HEK293 (cell line): ENCODE measurements around the gene PTCRA.

Source experiments
- CTCF ChIA-PET: fragments of 350-600 bp; formaldehyde crosslinking; extraction: SDS; loops from one replicate; lab custom pipeline; 2021; ENCODE audit warnings: antibody characterized with exemption; lab: Yijun Ruan, JAX
- POLR2A ChIA-PET: fragments of 300-600 bp; formaldehyde crosslinking; extraction: SDS; loops from one replicate; lab custom pipeline; 2020; ENCODE audit warnings: antibody characterized with exemption, inconsistent platforms; lab: Yijun Ruan, JAX
- H3K27ac ChIP-seq: fragments of 200-500 bp; sonication (Bioruptor generic); 2 replicates; pipeline ENCODE4 v1.5.1; 2014; ENCODE audit warnings: low read depth, low read length, control low read depth, inconsistent platforms; ENCODE audit errors: extremely low read depth
- H3K36me3 ChIP-seq, 2 experiments: fragments of 200-500 bp in 1 of 2; sonication (Bioruptor generic) in 1 of 2; 1 replicate in 1 of 2; 2 replicates in 1 of 2; pipeline ENCODE4 v1.5.1; 2014 to 2017; ENCODE audit warnings: inconsistent platforms in 2 of 2, low read length in 2 of 2; ENCODE audit not compliant: control insufficient read depth in 2 of 2, insufficient read depth in 1 of 2
- H3K4me1 ChIP-seq: fragments of 200-500 bp; sonication (Bioruptor generic); 2 replicates; pipeline ENCODE4 v1.5.1; 2014; ENCODE audit warnings: mild to moderate bottlenecking, low read length, inconsistent platforms; ENCODE audit not compliant: control insufficient read depth, insufficient read depth
- H3K4me3 ChIP-seq: 2 replicates; pipeline ENCODE4 v1.5.1; 2011; ENCODE audit warnings: low read depth, mild to moderate bottlenecking, control low read depth, low read length, moderate library complexity
- H3K9me3 ChIP-seq: fragments of 200-500 bp; sonication (Bioruptor generic); 2 replicates; pipeline ENCODE4 v1.5.1; 2014; ENCODE audit warnings: low read depth, low read length, inconsistent platforms; ENCODE audit not compliant: control insufficient read depth, insufficient read depth
- BCL11A ChIP-seq: fragments of 450-650 bp; formaldehyde crosslinking; IDR thresholded peaks from 2 replicates; pipeline ENCODE4 v1.5.1; 2016; ENCODE audit warnings: low read depth, missing biosample characterization, missing genetic modification characterization
- PBX3 ChIP-seq: sonication (generic); formaldehyde crosslinking; IDR thresholded peaks from 2 replicates; pipeline ENCODE4 v1.8.1; 2022; ENCODE audit warnings: mild to moderate bottlenecking, moderate library complexity, missing genetic modification reagents
- PRDM1 ChIP-seq: fragments of 450-650 bp; formaldehyde crosslinking; IDR thresholded peaks from 2 replicates; pipeline ENCODE4; 2016; ENCODE audit warnings: missing biosample characterization, missing genetic modification characterization
- PRDM6 ChIP-seq: fragments of 450-650 bp; formaldehyde crosslinking; IDR thresholded peaks from 2 replicates; pipeline ENCODE4 v1.5.1; 2017; ENCODE audit warnings: missing biosample characterization, missing genetic modification characterization
- TRIM28 ChIP-seq: IDR thresholded peaks from 2 replicates; pipeline ENCODE4 v1.6.1; 2011; ENCODE audit warnings: low read length, control low read depth, borderline replicate concordance
- ZBTB6 ChIP-seq: fragments of 450-650 bp; formaldehyde crosslinking; IDR thresholded peaks from 2 replicates; pipeline ENCODE4 v1.5.1; 2017; ENCODE audit warnings: missing biosample characterization, missing genetic modification characterization
- ZNF112 ChIP-seq: fragments of 450-650 bp; formaldehyde crosslinking; IDR thresholded peaks from 2 replicates; pipeline ENCODE4 v1.5.0; 2017; ENCODE audit warnings: missing biosample characterization, missing genetic modification characterization
- ZNF280C ChIP-seq: fragments of 450-650 bp; formaldehyde crosslinking; IDR thresholded peaks from 2 replicates; pipeline ENCODE4 v1.5.1; 2016; ENCODE audit warnings: missing biosample characterization, missing genetic modification characterization
- ZNF404 ChIP-seq: fragments of 450-650 bp; formaldehyde crosslinking; IDR thresholded peaks from 2 replicates; pipeline ENCODE4 v1.5.1; 2017; ENCODE audit warnings: missing biosample characterization, missing genetic modification characterization
- ZNF521 ChIP-seq: fragments of 450-650 bp; formaldehyde crosslinking; IDR thresholded peaks from 2 replicates; pipeline ENCODE4 v1.5.1; 2017; ENCODE audit warnings: missing biosample characterization, mild to moderate bottlenecking, missing genetic modification characterization
- ZNF692 ChIP-seq: fragments of 450-650 bp; formaldehyde crosslinking; IDR thresholded peaks from 2 replicates; pipeline ENCODE4 v1.5.1; 2016; ENCODE audit warnings: missing biosample characterization, missing genetic modification characterization
- ZNF701 ChIP-seq: fragments of 450-650 bp; formaldehyde crosslinking; IDR thresholded peaks from 2 replicates; pipeline ENCODE4 v1.5.1; 2016; ENCODE audit warnings: missing biosample characterization, missing genetic modification characterization
- ZSCAN23 ChIP-seq: fragments of 450-650 bp; formaldehyde crosslinking; IDR thresholded peaks from 2 replicates; pipeline ENCODE4 v1.5.1; 2016; ENCODE audit warnings: missing biosample characterization, missing genetic modification characterization
- ZSCAN5A ChIP-seq: fragments of 450-650 bp; formaldehyde crosslinking; IDR thresholded peaks from 2 replicates; pipeline ENCODE4 v1.5.1; 2016; ENCODE audit warnings: missing biosample characterization, missing genetic modification characterization

PTCRA gene

GRCh38 chr6:42915732-42916131 lies at the start of gene PTCRA:
TSS of gene PTCRA (plus strand) at chr6:42916053. CDS start at chr6:42916070, 17 bp downstream.
- Histone ChIP-seq H3K9me3 (no peaks in the 10 kb centered on the region), H3K36me3 (no peaks in the 10 kb centered on the region), H3K4me1 (no peaks in the 10 kb centered on the region), H3K4me3 (no peak within 1 kb of the TSS), H3K27ac (no peak within 1 kb of the TSS)
- TF ChIP-seq PRDM1 (tag by site-specific recombination) (no peak), ZSCAN23 (tag by site-specific recombination) (no peak), ZNF404 (tag by site-specific recombination) (no peak), ZBTB6 (tag by site-specific recombination) (no peak), ZNF701 (no peak), ZNF521 (tag by site-specific recombination) (no peak), ZNF280C (tag by site-specific recombination) (no peak), ZNF112 (tag by site-specific recombination) (no peak), TRIM28 (no peak), ZSCAN5A (tag by site-specific recombination) (no peak), PRDM6 (tag by site-specific recombination) (no peak), ZNF692 (tag by site-specific recombination) (no peak), PBX3 (no peak), BCL11A (tag by site-specific recombination) (no peak)
- ChIA-PET POLR2A (interaction anchor here (0.7 to 4.6 kb wide), 4 partner anchors 10 to 874 kb away, joined by 3 to 27 read pairs (median 10); partner anchors contain the start of gene CNPY3), CTCF (interaction anchor here (1.2 to 1.8 kb wide), 2 partner anchors 14 kb away, joined by 6 to 7 read pairs; no protein-coding TSS in a partner anchor)
